ENCODE data around the gene SLC6A19.

SLC6A19 gene

GRCh38 chr5:1195916-1196315, 5.5 kb upstream of the SLC6A19 start:
- DNase-seq (ENCODE audit: low spot score), result no peak

GRCh38 chr5:1196562-1196961, 4.8 kb upstream of the SLC6A19 start:
- no peak for DNase-seq (ENCODE audit: low spot score)

DNA sequence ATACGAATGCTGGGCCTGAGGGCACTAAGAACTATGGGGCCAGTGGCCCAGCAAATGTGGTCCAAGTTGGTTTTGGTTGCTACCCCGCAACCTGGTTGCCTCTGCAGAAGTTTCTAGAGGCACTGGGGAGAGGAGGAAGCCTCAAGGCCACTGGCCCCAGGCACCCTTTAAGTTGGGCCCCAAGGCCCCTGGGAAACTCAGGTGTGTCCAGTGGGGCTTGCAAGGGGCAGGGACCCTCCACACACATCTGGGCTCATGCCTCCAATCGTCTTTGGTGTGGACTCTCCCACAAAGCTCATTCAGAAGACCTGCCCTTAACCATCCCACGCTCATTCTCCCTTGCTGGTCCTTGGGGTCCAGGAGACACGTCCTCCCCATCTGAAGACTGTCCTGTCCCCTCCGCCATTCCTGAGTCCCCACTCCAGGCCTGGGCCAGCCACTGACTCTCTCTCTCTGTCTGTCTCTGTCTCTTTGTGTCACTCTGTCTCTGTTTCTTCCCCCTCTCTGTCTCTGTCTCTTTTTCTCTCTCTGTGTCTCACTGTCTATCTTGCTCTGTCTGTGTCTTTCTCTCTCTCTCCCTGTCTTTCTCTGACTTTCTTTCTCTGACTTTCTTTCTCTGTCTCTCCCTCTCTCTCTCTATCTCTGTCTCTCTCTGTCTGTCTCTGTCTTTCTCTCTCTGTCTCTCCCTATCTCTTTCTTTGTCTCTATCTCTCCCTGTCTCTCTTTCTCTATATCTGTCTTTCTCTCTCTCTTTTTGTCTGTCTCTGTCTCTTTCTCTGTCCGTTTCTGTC, 3.3 kb upstream of the SLC6A19 start:
- DNase-seq (ENCODE audit: low spot score), result no peak

- no peak for DNase-seq (ENCODE audit: low spot score)
Measured at GRCh38 chr5:1199340-1199648, 2.1 kb upstream of the SLC6A19 start.

- DNase-seq (ENCODE audit: low spot score), result no peak
Measured at GRCh38 chr5:1199649-1200494, 1.5 kb upstream of the SLC6A19 start.

- DNase-seq (ENCODE audit: low spot score), result no peak
Measured at GRCh38 chr5:1200495-1201326, 684 bp upstream of the SLC6A19 start.

GRCh38 chr5:1202026-1202797, 817 bp downstream of the SLC6A19 start:
- no peak for DNase-seq (ENCODE audit: low spot score)

- DNase-seq (ENCODE audit: low spot score), result no peak
Measured at GRCh38 chr5:1202798-1203185, 1.4 kb downstream of the SLC6A19 start.

DNA sequence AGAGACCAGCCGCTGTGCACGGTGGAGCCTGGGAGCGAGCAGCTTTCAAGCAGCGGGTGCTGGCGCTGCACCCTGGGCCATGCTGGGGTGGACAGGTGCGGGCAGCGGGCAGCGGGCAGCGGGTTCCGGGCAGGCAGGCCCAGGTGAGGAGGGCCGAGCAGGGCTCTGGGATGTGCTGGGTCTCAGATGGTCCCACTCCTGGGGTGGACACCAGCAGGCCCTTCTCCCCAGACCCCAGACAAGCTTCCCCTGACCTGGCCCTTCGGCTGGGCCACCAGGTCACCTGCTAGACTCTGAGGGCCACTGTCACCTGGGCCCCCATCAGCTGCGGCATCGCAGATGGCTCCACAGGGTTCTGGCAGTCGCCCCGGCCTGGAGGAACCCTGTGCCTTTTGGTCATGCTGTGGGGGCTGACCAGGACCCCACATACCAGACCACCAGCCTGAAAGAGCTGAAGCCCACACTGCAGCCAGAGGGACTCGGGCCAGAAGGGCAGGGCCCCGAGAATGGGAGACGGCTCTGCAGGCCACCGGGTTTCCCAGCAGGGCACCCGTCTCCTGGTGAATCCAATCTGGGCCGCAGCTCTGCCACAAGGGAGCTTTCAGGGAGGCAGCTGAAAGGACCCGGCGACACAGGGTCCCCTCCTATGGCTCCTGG, 2.0 kb downstream of the SLC6A19 start:
- DNase-seq (ENCODE audit: low spot score), result no peak

- DNase-seq (ENCODE audit: low spot score), result no peak
Measured at GRCh38 chr5:1203968-1204692, 2.7 kb downstream of the SLC6A19 start.

DNA sequence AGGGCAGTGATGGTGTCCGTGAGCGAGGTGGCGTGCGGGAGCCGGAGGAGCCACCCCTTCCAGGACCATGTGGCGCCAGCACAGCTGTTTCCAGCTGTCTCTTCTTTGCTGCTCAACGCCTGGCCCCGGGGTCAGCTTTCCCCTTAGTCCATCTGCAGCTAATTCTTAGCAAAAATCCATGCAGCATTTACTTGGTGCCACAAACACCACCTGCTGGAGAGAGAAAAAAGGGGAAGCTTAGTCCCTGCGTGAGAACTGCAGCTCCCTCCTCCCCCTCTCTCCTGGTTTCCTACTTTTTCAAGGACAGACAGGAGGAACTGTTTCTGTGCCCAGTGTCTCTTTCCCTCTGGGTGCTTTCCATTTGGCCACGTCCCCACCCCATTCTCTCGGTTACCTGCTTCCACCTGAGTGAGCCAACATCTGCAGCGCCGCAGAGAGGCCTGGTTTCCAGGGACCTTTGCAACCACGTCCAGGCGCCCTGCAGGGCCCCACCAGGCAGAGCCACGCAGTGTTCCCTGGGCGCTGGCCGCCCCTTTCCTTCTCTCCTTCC, 3.4 kb downstream of the SLC6A19 start:
- DNase-seq (ENCODE audit: low spot score), result no peak

GRCh38 chr5:1205255-1206180, 4.1 kb downstream of the SLC6A19 start:
- DNase-seq (ENCODE audit: low spot score), result no peak

GRCh38 chr5:1206521-1207412, 5.4 kb downstream of the SLC6A19 start:
- DNase-seq (ENCODE audit: low spot score), result no peak

GRCh38 chr5:1207555-1207954, 6.2 kb downstream of the SLC6A19 start:
- no peak for DNase-seq (ENCODE audit: low spot score)

DNA sequence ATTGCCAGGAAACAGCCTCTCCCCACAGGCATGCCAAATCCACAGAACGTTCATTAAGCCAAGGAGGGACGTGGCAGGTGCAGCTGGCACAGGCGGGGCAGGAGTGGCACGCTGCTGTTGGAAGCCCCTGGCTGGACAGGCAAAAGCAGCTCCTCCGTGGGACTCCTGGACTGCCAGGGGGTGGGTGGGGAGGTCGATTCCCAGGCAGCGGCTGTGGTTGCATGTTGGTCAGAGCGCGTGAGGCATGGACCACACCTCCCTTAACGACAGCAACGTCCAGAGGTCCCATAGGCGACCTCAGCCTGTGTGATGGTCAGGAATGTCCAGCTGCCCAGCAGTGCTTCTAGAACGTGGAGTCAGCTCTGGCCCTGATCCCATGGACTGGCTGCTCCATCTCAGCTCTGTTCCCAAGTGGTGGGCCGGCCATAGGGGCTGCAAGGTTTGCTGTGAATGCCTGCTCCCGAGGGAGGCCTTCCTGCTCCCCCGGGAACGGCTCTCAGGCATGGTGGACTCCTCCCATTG, 6.9 kb downstream of the SLC6A19 start:
- no peak for DNase-seq (ENCODE audit: low spot score)

DNA sequence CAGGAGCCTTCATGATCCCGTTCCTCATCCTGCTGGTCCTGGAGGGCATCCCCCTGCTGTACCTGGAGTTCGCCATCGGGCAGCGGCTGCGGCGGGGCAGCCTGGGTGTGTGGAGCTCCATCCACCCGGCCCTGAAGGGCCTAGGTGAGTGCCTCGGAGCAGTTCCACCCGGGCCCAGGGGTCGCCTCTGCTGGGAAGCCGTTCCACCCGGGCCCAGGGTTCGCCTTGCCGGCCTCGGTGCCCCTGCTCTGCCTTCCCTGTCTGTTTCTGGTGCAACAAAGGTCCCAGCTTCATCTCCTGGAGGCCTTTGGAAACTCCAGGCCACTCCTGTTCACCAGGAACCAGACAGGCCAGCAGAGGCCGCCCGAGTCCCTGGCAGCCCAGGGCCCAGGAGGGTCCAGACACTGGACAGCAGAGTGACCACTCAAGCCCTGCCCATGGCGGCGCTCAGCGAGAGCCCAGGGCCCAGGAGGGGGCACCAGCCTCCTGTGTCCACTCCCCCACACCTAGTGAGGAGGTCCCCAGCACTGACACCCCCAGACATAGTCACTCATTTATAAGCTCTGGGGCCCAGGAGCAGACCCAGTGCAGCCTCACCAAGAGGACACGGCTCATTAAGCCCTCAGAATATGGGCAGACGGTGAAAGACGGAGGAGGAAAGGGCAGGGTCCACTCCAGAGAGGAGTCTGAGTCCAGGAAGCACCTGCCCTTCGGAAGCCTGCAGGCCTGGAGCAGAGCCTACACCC, 7.5 kb downstream of the SLC6A19 start:
- peak; percentile 18 for DNase-seq (ENCODE audit: low spot score)

GRCh38 chr5:1209489-1209852, 8.1 kb downstream of the SLC6A19 start:
- no peak for DNase-seq (ENCODE audit: low spot score)
